GM21786 (cell line): ENCODE results near the gene ATP6V0E1.
"Not testable (repeated sequence)": the region's sequence is repeated elsewhere in the genome, so short reads cannot be mapped to it uniquely, and the experiment has no call there.

Experiments used
- ATAC-seq: cut with Tn5 transposase; IDR thresholded peaks from one replicate; pipeline ENCODE4 v1.9.1; 2021; ENCODE audit not compliant: unreplicated experiment

Gene ATP6V0E1

GRCh38 chr5:173069671-173070070 lies 86.1 kb downstream of the ATP6V0E1 start:
- no peak for ATAC-seq

GRCh38 chr5:173075137-173075843 lies 91.7 kb downstream of the ATP6V0E1 start:
- no peak for ATAC-seq

- ATAC-seq, result no peak
Observed at GRCh38 chr5:173075970-173076369, 92.4 kb downstream of the ATP6V0E1 start.

- ATAC-seq, result not testable (repeated sequence)
Observed at GRCh38 chr5:173076471-173076870, 92.9 kb downstream of the ATP6V0E1 start.

- ATAC-seq, result no peak
Observed at GRCh38 chr5:173078878-173079277, 95.3 kb downstream of the ATP6V0E1 start.
